MM.1S (cell line): Measurements from ENCODE around the gene ZDHHC11.

Source experiments
- DNase-seq: peaks from one replicate; pipeline ENCODE4 v3.0.0-alpha.2; 2015
- H2AFZ ChIP-seq: fragments of 300-600 bp; sonication (generic); 2 replicates; pipeline ENCODE4 v1.6.0; 2016; ENCODE audit warnings: antibody characterized with exemption, low read length
- H3F3A ChIP-seq: fragments of 300-600 bp; sonication (generic); 2 replicates; pipeline ENCODE4 v1.6.1; 2016; ENCODE audit warnings: mild to moderate bottlenecking, antibody characterized with exemption, low read length, moderate library complexity, mixed read lengths; ENCODE audit not compliant: insufficient read depth
- H3K27ac ChIP-seq: fragments of 300-600 bp; sonication (generic); 2 replicates; pipeline ENCODE4 v1.5.1; 2016; ENCODE audit warnings: mild to moderate bottlenecking, low read length
- H3K27me3 ChIP-seq: fragments of 300-600 bp; sonication (generic); replicated peaks from 2 replicates; pipeline ENCODE4 v1.6.0; 2016; ENCODE audit warnings: low read length; ENCODE audit not compliant: insufficient read depth
- H3K36me3 ChIP-seq: fragments of 300-600 bp; sonication (generic); replicated peaks from 2 replicates; pipeline ENCODE4 v1.6.1; 2016; ENCODE audit warnings: mild to moderate bottlenecking, low read length, mixed read lengths; ENCODE audit not compliant: insufficient read depth
- H3K4me1 ChIP-seq: fragments of 300-600 bp; sonication (generic); 2 replicates; pipeline ENCODE4 v1.6.1; 2016; ENCODE audit warnings: low read length, mixed read lengths
- H3K4me2 ChIP-seq: fragments of 300-600 bp; sonication (generic); 2 replicates; pipeline ENCODE4 v1.6.0; 2016; ENCODE audit warnings: low read depth, low read length
- H3K4me3 ChIP-seq: fragments of 300-600 bp; sonication (generic); 2 replicates; pipeline ENCODE4 v1.5.1; 2016; ENCODE audit warnings: low read length, mixed read lengths
- H3K79me2 ChIP-seq: fragments of 300-600 bp; sonication (generic); 2 replicates; pipeline ENCODE4 v1.6.1; 2016; ENCODE audit warnings: mixed run types, low read length, mixed read lengths
- H3K9ac ChIP-seq: fragments of 300-600 bp; sonication (generic); 2 replicates; pipeline ENCODE4 v1.6.1; 2016; ENCODE audit warnings: low read length, mixed read lengths
- H3K9me2 ChIP-seq: fragments of 300-600 bp; sonication (generic); replicated peaks from 2 replicates; pipeline ENCODE4 v1.6.1; 2016; ENCODE audit warnings: mild to moderate bottlenecking, low read length, mixed read lengths; ENCODE audit not compliant: insufficient read depth
- H3K9me3 ChIP-seq: fragments of 300-600 bp; sonication (generic); replicated peaks from 2 replicates; pipeline ENCODE4 v1.6.1; 2016; ENCODE audit warnings: mild to moderate bottlenecking, low read length, mixed read lengths; ENCODE audit not compliant: insufficient read depth
- H4K20me1 ChIP-seq: fragments of 300-600 bp; sonication (generic); 2 replicates; pipeline ENCODE4 v1.6.1; 2016; ENCODE audit warnings: mild to moderate bottlenecking, low read length, moderate library complexity, mixed read lengths; ENCODE audit not compliant: insufficient read depth
- EZH2 ChIP-seq: fragments of 300-600 bp; sonication (generic); optimal IDR thresholded peaks from 2 replicates; pipeline ENCODE3; 2017; ENCODE audit warnings: low read depth, mild to moderate bottlenecking, antibody characterized with exemption, low read length, mixed read lengths
- EZH2phosphoT487 ChIP-seq: fragments of 300-600 bp; sonication (generic); IDR thresholded peaks from 2 replicates; pipeline ENCODE4 v1.6.1; 2018; ENCODE audit warnings: antibody characterized with exemption, low read length
- TF ChIP-seq, protein P1 (sequence below): fragments of 300-600 bp; sonication (generic); IDR thresholded peaks from 2 replicates; pipeline ENCODE4 v1.5.1; 2016; ENCODE audit warnings: antibody characterized with exemption, low read length, mixed read lengths

The ZDHHC11 gene

DNA sequence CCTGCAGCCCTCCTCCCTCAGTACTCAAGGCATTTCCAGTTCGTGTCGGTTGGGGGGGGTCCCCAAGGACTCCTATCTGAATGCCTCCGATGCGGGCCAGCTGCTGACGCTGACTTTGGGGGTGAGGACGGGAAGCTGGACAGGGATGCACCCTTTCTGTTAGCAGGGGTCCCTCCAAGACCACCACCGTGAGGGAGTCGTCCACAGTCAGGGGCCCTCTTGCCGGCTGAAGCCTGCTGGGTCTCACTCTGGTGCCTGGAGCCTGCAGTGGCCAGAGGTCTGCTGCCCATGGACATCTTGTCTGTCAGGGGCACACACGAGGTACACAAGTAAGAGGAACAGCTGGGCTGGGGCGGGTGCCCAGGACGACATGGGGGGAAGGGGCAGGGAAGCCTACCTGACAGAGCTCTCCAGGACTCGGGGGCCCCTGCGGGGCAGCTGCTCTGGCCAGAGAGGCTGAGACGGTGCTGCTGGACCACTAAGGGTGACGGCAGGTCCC lies 9.1 kb upstream of the ZDHHC11 start:
- Histone ChIP-seq H3K27me3 (no peaks in the 10 kb centered on the region), H3K79me2 (no peaks in the 10 kb centered on the region), H4K20me1 (no peaks in the 10 kb centered on the region), H3F3A (no peaks in the 10 kb centered on the region), H3K27ac (no peak overlapping the region), H3K9me2 (no peaks in the 10 kb centered on the region), H3K9me3 (no peaks in the 10 kb centered on the region), H3K4me1 (no peaks in the 10 kb centered on the region), H3K4me2 (no peak overlapping the region), H3K9ac (no peak overlapping the region), H3K4me3 (no peak overlapping the region), H3K36me3 (no peaks in the 10 kb centered on the region), H2AFZ (no peak overlapping the region)
- DNase-seq, result no peak
- TF ChIP-seq EZH2phosphoT487 (no peak), EZH2 (no peak)
- TF ChIP-seq, protein P1, sequence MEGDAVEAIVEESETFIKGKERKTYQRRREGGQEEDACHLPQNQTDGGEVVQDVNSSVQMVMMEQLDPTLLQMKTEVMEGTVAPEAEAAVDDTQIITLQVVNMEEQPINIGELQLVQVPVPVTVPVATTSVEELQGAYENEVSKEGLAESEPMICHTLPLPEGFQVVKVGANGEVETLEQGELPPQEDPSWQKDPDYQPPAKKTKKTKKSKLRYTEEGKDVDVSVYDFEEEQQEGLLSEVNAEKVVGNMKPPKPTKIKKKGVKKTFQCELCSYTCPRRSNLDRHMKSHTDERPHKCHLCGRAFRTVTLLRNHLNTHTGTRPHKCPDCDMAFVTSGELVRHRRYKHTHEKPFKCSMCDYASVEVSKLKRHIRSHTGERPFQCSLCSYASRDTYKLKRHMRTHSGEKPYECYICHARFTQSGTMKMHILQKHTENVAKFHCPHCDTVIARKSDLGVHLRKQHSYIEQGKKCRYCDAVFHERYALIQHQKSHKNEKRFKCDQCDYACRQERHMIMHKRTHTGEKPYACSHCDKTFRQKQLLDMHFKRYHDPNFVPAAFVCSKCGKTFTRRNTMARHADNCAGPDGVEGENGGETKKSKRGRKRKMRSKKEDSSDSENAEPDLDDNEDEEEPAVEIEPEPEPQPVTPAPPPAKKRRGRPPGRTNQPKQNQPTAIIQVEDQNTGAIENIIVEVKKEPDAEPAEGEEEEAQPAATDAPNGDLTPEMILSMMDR, result no peak

DNA sequence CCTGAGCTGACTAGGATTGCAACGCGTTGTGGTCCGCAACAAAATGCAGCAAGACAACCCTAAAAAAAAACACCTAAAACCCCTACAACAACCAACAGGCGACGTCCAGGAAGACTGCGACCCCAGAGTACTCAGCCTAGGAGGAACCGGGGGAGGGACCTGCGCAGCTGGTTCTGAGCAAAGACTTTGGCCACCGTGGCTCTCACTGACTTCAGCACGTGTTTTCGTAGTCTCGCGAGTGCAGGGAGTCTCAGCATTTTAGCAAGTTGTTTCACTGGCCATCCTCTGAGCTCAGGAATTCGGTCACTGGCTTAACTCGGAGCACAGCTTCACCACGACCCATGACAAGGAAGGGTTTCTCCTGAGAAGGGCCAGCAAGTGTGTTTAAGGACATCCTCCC lies 8.6 kb upstream of the ZDHHC11 start:
- no peaks in the 10 kb centered on the region for H3K27me3 ChIP-seq
- DNase-seq, result no peak

DNA sequence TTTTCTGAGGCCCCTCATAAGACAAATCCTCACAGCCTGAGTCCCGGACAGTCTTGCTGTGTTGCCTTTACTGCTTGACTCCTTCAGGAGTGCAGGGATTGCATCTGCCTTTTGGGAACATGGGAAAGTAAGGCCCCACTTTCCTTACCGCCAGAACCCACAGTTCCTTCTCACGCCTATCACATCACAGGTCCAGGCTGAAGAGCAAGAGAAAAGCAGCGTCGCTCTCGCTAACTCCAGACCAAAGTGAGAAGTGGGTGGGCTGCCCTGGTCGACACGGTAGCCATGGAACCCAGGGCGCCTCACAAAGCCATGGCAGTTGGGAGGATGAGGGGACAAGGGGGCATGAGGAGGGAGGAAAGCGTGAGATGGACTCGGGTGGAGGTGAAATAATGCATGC lies 7.9 kb upstream of the ZDHHC11 start:
- Histone ChIP-seq H3K9me2 (no peaks in the 10 kb centered on the region), H3K27ac (no peak overlapping the region), H2AFZ (no peak overlapping the region), H3K4me1 (no peaks in the 10 kb centered on the region), H3K9ac (no peak overlapping the region), H3K27me3 (no peaks in the 10 kb centered on the region), H3K9me3 (no peaks in the 10 kb centered on the region), H3F3A (no peaks in the 10 kb centered on the region), H3K36me3 (no peaks in the 10 kb centered on the region), H3K4me2 (no peak overlapping the region), H3K4me3 (no peak overlapping the region), H4K20me1 (no peaks in the 10 kb centered on the region), H3K79me2 (no peaks in the 10 kb centered on the region)
- TF ChIP-seq EZH2 (no peak), EZH2phosphoT487 (no peak)
- TF ChIP-seq, protein P1, result no peak
- DNase-seq, result no peak

More for the DNA sequence above, 8.6 kb upstream of the ZDHHC11 start:
- H3K4me2 ChIP-seq, result no peak overlapping the region
- H3K79me2 ChIP-seq, result no peaks in the 10 kb centered on the region
- no peaks in the 10 kb centered on the region for H3F3A ChIP-seq
- H3K4me3 ChIP-seq, result no peak overlapping the region
- H4K20me1 ChIP-seq, result no peaks in the 10 kb centered on the region
- H3K27ac ChIP-seq, result no peak overlapping the region
- no peaks in the 10 kb centered on the region for H3K4me1 ChIP-seq
- no peaks in the 10 kb centered on the region for H3K9me2 ChIP-seq
- H2AFZ ChIP-seq, result no peak overlapping the region
- H3K9ac ChIP-seq, result no peak overlapping the region
- no peaks in the 10 kb centered on the region for H3K36me3 ChIP-seq
- no peaks in the 10 kb centered on the region for H3K9me3 ChIP-seq
- TF ChIP-seq, protein P1, result no peak
- TF ChIP-seq EZH2 (no peak), EZH2phosphoT487 (no peak)
